NT2/D1 (cell line): ENCODE data around the gene NFASC.

Experiments used
- YY1 ChIP-seq: IDR thresholded peaks from 2 replicates; pipeline ENCODE4 v1.6.1; 2011; ENCODE audit not compliant: insufficient read length, insufficient read depth
- ZNF274 ChIP-seq: IDR thresholded peaks from 2 replicates; pipeline ENCODE4 v1.6.1; 2011; ENCODE audit warnings: mild to moderate bottlenecking, low read depth, low read length

GRCh38 chr1:204834336-204834735 is 36.3 kb upstream of the NFASC start:
- TF ChIP-seq ZNF274 = no peak
- no peak for TF ChIP-seq YY1
